ENCODE data around the gene MTF2.

The MTF2 gene

DNA sequence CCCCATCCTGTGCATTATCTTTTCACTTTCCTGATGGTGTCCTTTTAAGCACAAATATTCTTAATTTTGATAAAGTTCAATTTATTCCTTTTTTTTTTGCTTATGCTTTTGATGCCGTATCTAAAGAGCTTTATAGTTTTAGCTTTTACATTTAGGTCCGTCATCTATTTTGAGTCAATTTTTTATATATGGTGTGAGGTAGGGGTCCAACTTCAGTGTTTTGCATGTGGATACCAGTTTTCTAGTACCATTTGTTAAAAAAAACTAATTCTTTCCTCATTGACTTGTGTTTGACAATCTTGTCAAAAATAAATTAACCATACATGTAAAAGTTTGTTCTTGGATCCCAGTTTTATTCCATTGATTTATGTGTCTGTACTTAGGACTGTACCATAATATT is 4.9 kb downstream of the MTF2 start:
- DNase-seq (ENCODE audit: low spot score) = no peak

DNA sequence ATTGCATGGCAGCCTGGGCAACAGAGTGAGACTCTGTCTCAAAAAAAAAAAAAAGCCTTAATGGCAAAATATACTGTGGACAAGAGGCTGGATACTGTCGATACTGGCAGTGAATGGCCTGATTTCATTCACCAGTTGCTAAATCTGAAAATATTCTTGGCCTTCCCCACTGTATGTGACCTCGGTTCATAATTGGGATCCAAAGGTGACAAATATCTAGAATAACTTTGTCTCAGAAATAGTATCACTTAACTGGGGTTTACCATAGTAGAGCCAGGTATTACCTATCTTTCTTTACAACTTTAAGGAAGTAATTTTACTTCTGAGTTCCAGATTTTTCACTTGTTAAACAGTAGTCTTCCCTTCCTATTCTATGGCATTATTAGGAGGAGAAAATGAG is 8.4 kb downstream of the MTF2 start:
- no peak for DNase-seq (ENCODE audit: low spot score)

DNA sequence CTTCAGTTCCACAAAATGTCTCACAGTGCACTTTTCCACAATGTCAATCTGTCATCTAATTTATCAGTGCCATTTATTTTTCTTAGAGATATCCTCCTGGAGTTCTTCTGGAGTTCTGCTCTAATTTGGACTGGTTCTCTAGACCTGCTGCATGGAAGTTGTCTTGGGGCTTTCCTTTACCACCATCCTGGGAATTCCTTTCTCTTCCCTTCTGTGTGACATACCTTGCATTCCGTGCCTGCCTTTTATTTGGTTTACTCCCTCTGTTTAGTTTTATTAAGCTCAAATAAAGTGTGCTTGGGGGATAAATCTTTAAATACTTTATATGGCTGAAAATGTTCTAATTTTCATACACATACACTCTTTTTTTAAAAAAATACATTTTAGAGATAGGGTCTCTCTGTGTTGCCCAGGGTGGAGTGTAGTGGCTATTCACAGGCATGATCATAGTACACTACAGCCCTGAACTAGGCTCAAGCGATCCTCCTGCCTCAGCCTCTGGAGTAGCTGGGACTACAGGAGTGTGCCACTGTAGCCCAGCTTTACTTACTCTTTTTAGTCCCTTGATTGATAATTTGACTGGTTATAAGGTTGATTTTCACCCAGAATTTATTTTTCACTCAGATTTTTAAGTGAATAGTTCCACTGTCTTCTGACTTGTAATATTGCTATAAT is 14.4 kb downstream of the MTF2 start:
- peak; percentile 14 for DNase-seq (ENCODE audit: low spot score)

DNA sequence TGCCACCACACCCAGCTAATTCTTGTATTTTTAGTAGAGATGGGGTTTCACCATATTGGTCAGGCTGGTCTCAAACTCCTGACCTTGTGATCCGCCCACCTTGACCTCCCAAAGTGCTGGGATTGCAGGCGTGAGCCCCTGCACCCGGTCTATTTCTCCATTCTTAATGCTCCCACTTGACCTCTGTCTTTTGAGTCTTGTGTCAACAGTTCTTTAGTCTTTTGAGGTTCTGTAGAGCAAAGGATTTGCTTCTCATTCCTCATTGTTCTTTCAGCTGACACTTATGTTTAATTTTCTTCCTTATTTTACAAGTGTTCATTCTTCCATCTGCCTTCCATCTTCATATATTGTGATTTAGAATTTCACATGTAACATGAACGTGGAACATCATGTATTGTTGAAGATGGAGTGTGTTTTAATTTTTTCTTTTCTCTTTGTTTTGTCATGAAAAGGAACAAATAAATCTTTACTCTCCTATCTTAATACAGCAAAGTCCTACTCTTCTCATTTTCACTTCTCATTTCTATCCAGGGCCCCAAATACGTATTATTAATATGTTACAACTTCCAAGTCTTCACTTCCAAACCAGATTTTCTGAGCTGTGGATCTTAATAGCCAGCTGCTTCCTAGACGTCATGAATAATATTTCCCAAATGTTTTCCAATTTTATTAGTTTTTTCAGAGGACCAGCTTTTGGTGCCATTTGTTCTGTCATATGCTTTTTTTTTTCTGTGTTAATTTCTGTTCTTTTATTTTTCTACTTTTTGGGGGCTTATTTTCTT is 16.9 kb downstream of the MTF2 start:
- no peak for DNase-seq (ENCODE audit: low spot score)

DNA sequence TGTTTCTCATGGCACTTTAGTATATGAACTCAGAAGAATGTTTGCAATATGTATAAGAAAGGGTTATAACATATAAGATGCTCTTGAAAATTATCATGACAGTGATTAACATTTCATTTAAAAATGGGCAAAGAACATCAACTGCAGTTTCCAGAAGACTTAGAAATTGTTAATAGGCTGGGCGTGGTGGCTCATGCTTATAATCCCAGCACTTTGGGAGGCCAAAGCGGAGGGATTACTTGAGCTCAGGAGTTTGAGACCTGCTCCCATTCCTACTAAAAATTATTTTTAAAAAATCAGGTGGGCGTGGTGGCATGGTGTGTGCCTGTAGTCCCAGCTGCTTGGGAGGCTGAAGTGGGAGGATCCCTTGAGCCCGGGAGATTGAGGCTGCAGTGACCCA is 23.1 kb downstream of the MTF2 start:
- DNase-seq (ENCODE audit: low spot score) = no peak

DNA sequence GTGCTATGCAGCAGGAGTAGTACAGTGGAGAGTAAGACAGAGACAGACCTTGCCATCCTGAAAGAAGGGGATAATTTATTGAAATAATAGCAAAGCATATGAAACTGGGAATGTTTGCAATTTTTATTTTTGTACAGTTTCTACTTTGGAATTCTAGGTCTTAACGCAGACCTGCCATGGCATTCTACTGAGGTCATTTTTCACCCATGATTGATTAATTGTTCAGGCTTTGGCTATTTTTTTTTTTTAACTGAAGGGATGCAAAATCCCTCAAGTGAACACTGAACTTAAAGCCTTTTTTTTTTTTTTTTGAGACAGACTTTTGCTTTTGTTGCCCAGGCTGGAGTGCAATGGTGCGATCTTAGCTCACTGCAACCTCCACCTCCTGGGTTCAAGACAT is 27.1 kb downstream of the MTF2 start:
- peak; percentile 55 for DNase-seq (ENCODE audit: low spot score)

DNA sequence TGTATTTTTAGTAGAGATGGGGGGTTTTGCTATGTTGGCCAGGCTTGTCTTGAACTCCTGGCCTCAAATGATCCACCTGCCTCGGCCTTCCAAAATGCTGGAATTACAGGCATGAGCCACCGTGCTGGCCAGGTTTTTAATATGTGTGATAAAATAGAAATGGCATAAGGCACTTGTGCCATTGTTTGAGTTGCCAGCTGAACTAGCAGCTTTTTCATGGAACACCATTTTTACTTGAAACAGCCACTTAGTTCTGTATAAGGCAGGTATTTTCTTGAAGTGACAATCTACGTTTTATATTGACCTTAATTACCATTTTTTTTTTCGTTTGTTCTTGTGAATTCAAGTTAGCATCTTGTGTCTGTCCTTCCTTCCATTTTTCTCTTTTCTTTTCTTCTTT is 28.3 kb downstream of the MTF2 start:
- no peak for DNase-seq (ENCODE audit: low spot score)

DNA sequence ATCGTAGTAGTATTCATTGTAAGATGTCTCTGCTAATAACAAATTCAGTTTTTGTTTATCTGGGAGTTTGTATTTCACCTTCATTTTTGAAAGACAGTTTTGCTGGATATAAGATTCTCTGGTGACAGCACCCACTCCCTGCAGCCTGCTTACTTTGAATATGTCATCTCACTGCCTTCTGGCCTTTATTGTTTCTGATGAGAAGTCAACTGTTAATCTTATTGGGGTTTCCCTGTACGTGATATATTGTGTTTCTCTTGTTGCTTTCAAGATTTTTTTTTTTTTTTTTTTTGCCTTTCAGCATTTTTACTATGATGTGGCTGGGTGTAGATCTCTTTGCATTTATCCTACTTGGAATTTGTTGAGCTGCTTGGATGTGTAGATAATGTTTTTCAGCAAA is 29.3 kb downstream of the MTF2 start:
- no peak for DNase-seq (ENCODE audit: low spot score)

DNA sequence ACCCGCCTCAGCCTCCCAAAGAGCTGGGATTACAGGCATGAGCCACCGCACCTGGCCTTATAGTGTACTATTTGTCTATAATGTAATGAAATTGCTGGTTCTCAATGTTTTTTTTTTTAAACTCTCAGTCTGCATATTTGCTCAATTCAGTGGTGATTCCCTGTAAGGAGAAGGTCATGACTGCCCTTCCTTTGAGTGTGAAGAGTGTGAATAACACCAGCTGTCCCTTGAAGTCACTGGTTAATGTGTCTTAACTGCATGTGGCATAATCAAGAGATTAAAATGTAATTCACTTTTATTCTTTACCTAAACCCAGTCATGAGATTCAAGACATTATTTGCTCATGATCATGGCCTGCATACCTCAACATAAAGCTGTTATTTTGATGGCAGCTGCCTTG is 30.5 kb downstream of the MTF2 start:
- no peak for DNase-seq (ENCODE audit: low spot score)

DNA sequence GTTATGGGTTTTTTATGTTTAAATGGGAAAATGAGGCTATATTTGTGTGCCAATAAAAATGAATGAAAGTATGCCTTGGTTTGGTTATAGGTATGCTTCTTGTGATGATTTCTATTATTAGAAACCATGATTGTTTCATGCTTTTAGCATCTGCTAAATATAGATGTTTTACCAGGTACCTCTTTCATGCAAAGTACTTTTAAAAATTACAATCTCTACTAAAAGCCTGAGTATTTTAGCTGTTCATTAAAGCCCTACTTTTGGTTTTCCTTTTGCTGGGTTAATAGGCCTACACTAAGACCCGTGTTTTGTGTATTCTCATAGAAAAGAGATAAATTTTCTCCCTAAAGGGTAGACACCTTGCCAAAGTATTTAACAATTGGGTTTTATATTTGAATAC is 32.0 kb downstream of the MTF2 start:
- DNase-seq (ENCODE audit: low spot score) = no peak

DNA sequence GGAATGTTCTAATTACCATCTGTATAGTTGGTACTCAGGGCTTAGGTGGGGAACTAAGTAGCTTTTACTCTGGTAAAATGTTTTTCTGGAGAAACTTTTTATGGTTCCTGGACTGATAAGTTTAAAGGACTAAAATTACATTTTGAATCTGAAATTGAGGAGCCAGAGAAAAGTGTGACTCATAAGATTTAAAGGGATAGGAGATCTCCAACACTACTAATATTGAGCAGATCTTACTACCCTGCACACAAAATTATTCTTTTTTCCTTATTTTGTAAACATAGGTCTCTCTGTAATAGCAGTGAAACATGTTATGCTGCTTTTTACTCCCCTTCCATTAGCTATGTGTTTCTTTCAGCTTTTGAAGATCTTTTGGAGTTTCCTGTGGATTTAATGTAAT is 32.5 kb downstream of the MTF2 start:
- DNase-seq (ENCODE audit: low spot score) = no peak

DNA sequence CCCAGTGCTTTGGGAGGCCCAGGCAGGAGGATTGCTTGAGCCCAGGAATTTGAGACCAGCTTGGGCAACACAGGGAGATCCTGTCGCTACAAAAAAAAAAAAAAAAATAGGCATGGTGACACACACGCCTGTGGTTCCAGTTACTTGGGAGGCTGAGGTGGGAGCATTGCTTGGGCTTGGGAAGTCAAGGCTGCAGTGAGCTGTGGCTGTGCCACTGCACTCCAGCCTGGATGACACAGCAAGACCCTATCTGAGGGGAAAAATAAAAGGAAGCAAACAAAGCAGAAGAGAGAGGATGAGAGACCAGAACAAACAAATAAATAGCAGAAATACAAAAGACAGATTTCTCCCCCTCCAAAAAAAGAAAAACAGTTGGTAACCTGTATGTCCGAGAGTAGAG is 34.0 kb downstream of the MTF2 start:
- DNase-seq (ENCODE audit: low spot score) = no peak

DNA sequence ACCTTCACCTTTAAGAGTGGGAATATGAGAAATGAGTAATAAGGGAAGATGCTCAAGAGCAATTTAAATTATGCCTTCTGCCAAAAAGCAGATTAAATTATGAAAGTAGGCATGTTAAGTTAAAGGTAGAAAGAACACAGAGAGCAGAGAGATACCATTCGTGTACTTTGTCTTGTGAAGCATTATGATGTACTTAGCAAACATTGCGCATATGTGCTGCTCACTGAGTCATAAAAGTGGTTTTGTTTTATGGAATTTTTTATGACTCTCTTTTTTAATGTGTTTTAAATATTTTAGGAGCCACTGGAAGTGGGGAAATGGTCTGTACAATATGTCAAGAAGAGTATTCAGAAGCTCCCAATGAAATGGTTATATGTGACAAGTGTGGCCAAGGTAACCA is 35.3 kb downstream of the MTF2 start:
- no peak for DNase-seq (ENCODE audit: low spot score)

DNA sequence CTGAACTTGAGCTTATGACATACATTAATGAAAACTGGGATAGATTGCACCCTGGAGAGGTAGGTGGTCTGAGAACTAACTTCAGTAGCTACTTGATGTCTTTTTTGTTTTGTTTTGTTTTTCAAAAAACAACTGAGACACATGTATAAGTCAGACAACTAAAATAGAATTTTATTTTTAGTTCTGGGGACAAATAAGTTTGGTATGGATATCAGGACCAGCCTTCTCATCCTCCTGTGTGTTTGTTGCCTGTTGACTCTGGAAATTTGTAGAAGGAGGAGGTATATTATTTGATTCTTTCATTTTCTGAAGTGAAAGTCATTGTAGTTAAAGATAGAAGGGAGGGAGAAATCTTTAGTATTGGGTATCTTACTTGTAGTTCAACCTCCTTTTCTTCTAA is 41.5 kb downstream of the MTF2 start:
- DNase-seq (ENCODE audit: low spot score) = no peak

DNA sequence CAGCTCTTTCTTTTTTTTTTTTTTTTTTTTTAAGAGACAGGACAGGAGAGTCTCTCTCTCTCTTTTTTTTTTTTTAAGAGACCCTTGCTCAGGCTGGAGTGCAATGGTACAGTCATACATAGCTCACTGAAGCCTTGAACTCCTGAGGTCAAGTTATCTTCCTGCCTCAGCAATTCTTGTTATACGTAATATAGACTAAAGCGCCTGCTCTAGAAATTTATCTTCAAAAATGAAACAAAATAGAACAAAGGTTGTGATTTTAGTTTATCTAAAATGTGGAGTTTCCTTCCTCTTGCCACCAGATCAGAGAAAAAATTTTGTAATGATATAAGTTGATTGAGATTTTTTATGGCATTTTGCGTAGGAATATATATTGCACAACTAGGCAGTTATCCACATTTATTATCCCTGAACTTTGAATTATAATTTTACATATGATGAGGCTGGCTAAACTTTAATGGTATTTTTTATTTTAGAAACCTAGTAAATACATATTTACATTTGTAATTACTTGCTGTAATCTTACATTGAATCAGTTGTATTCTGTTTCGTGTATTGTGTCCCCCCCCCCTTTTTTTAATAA is 44.2 kb downstream of the MTF2 start:
- DNase-seq (ENCODE audit: low spot score) = no peak

DNA sequence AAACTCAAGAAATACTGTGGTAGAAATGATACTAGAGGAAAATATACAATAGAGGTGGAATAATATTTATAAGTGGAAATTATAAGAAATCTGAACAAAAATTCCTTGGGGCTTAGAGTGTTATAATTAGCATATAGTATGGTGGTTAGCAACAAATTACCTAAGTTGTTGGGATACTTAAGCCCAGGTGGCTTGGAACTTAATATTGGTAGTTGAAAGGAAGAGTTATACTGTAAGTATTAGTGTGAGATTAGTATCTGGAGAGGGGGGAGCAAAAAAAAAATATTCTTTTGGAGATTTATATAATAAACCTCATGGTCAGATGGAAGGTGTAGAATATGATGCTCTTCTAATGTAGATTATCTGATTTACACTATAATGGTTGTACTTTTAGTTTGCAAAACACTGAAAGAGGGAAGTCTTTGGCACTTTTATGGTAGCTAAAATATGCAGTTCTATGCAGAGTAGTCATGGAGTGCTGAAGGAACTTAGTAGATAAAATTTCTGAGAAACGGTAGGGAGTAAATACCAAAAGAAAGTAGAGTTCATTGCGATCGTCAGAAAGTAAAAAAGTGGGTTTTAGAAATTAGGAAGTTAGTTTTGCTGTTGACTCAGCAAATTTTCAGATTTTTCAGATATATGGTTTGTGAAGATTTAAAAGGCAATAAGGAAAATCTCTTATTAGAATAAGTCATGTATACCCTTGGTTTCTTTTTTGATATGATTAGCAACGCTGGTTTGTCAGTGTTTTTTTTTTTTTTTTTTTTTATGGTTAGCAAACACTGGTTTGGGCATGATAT is 45.7 kb downstream of the MTF2 start:
- no peak for DNase-seq (ENCODE audit: low spot score)

DNA sequence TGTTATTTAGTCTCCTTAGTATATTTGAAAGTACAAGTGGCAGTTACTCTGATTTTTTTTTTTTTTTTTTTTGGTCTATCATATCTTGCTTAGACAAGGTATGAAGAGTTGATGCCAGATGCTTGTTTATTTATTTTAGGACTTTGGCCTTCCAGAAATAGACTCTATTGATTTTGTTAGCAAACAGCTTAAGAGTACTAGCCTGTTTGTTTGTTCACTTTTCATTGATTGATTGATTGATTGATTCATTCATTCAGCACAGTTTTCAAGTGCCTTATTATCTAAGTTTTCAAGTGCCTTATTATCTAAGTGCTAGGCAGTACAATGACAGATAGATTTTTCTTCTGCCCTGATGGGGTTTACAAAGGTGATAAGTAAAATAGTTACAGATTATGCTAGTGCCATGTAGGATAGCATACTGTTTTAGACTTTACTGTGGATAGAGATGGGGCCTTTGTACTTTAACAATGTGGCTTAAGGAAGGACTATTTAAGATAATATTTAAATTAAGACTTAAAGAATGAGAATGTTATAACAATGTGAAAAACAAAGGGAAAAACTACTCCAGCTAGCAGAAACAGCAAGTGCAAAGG is 50.5 kb downstream of the MTF2 start:
- DNase-seq (ENCODE audit: low spot score) = no peak

DNA sequence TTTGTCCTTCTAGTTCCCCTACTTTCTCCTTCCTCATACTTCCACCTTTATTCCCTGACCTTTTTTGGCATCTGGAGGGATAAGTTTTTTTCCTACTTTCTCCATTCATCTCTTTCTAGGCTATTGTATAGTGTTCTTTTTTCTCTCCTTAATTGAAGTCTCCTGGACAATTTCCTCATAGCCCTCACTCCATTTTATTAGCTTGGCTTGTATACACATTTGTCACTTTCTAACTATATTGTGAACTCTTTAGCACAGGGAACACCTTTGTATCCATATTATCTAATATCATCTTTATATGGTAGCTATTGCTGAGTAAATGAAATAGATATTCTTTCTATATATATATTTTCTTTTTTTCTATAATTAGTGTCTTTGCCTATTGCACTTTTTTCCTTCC is 53.6 kb downstream of the MTF2 start:
- no peak for DNase-seq (ENCODE audit: low spot score)

DNA sequence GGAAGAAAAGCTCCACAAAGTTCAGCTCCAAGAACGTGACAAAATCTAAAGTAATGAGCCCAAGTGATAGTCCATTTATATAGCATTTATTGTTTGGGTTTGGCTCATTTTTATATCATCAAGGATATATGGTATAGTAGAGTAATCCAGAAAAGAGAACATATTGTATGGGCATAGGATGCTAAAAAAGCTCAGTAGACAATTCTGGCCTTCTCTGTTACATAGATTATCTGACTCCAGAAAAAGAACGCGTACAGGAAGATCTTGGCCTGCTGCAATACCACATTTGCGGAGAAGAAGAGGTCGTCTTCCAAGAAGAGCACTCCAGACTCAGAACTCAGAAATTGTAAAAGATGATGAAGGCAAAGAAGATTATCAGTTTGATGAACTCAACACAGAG is 57.4 kb downstream of the MTF2 start:
- DNase-seq (ENCODE audit: low spot score) = no peak

DNA sequence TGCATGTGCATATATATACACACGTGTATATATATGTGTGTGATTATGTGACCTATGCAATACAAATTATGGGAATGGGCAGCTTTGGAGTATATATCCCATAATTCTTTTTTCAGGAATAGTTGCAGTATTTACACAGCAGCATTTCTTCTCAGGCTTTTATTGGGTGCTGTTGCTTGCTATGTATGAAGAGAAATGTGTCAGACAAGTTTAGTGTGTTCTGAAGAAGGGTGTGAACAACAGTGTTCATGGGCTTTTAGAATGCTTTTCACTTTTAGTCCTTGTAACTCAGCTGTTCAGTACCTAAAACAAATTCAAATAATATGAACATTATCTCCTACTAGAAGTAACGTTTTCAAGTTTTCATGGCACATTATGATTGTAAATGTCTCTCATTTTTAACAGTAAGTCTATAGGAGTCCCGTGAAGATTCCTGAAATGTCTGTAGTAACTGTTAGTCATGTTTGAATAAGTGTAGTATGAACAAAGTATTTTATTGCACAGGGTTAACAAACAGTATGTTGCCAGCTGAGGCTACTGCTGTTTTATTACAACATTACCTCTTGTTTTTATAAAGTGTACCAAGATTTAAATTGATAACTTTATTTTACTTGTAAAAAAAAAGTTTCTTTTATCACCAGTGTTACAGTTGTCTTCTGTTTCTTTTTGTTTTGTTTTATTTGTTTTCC is 58.7 kb downstream of the MTF2 start:
- no peak for DNase-seq (ENCODE audit: low spot score)

DNA sequence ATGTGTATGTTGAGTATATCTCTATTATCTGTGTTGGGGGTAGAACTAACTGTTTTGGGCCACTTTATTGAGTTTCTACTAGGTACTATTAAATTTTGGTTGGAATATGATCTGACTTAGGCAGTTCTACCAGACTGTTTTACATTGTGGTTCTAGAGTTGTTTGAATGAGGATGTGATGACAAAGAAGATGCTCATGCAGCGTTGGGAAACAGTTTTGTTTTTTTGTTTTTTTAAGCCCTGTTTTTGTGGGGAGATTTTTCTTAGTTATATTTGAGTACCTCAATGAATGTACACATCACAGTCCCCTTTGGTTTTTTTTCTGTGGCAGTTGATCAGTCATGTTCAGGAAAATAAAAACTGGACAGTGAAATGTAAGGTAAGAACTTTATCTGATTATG is 61.0 kb downstream of the MTF2 start:
- DNase-seq (ENCODE audit: low spot score) = no peak

DNA sequence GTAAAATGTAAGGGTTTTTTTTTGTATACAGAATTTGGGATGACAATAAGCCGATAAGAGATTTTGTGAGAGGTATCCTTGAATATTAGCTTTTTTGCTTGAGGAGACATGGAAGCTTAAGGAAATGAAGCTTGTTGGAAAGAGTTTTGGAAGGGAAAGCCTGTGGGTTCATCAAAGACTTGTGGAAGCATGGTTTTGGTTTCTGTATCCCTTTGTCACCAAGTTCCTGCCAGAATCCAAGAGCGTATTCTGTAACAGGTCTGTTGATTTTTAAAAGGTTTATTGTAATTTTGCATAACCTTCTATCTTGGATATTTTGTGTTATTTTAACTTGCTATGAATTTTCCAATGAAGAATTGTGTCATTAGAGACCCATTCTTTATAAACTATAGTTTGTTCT is 63.1 kb downstream of the MTF2 start:
- DNase-seq (ENCODE audit: low spot score) = no peak
